Fibroblast of mammary gland (primary cell): ENCODE measurements around the gene CHMP1A.

Experiments used
- DNase-seq: peaks from one replicate; pipeline ENCODE4 v3.0.0-alpha.2; 2010; ENCODE audit warnings: low read depth
- H3K4me3 ChIP-seq: 2 replicates; pipeline ENCODE4 v1.5.1; 2011; ENCODE audit warnings: low read depth, mild to moderate bottlenecking, low read length, moderate library complexity; ENCODE audit not compliant: control insufficient read depth
- CTCF ChIP-seq: conservative IDR thresholded peaks from 2 replicates; pipeline ENCODE4 v1.5.1; 2011; ENCODE audit warnings: low read depth, low read length, inconsistent platforms; ENCODE audit not compliant: control insufficient read depth, insufficient read depth

CHMP1A gene

GRCh38 chr16:89601906-89602272 lies 55.6 kb downstream of the CHMP1A start:
- no peak for TF ChIP-seq CTCF
- no peak overlapping the region for H3K4me3 ChIP-seq
- DNase-seq, result no peak

- no peak for TF ChIP-seq CTCF
- DNase-seq, result no peak
- H3K4me3 ChIP-seq, result no peak overlapping the region
Measured at GRCh38 chr16:89600956-89601355, 56.6 kb downstream of the CHMP1A start.

- H3K4me3 ChIP-seq, result no peak overlapping the region
- TF ChIP-seq CTCF, result no peak
- no peak for DNase-seq
Measured at GRCh38 chr16:89600427-89600826, 57.1 kb downstream of the CHMP1A start.

GRCh38 chr16:89599902-89600301 lies 57.6 kb downstream of the CHMP1A start:
- H3K4me3 ChIP-seq, result no peak overlapping the region
- TF ChIP-seq CTCF, result no peak
- DNase-seq, result no peak

- H3K4me3 ChIP-seq, result no peak overlapping the region
- TF ChIP-seq CTCF, result peak; percentile 22
- DNase-seq, result peak; percentile 22
Measured at GRCh38 chr16:89599451-89599858, 58.1 kb downstream of the CHMP1A start.

GRCh38 chr16:89598199-89598598 lies 59.3 kb downstream of the CHMP1A start:
- H3K4me3 ChIP-seq, result no peak overlapping the region
- no peak for TF ChIP-seq CTCF
- peak; percentile 58 for DNase-seq

- DNase-seq, result no peak
- no peak for TF ChIP-seq CTCF
- no peak overlapping the region for H3K4me3 ChIP-seq
Measured at GRCh38 chr16:89596957-89597649, 60.4 kb downstream of the CHMP1A start.
